ENCODE measurements around the gene TUBGCP2. TPM values are rescaled to one million over a fixed set of nuclear protein-coding genes. Genes with fewer than 3 reads are reported as not detected.

Gene TUBGCP2
- total RNA-seq, 1 donor from 2014 or later, result 56.2 TPM

DNA sequence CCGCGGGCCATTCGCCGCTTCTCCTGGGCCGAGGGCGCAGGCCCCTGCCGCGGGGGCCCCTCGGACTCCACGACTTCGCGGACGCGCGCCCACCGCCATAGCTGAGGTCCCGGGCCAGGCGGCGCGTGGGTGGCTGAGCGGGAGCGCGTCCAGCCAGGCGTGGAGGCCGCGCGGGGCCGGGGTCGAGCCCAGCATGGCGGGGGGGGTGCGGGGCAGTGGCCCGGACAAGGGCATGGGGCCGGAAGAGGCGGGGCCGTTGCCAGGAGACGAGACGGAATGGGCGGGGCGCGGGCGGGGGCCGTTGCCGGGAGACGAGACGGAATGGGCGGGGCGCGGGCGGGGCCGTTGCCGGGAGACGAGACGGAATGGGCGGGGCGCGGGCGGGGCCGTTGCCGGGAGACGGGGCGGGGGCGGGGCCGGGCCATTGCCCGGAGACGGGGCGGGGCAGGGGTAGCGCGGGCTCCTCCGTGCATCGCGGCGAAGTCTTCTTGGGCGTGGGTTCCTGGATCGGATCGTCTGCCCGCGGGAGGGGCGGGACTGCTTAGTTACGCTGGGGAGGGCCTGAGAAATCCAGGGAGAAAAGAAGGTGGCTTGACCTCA lies 46.8 kb downstream of the TUBGCP2 start:
- H3K4me1 Mint-ChIP-seq (ENCODE audit: low read depth, unreplicated experiment), result peaks cover 9% of the 10 kb centered on the region
- H3K27ac Mint-ChIP-seq (ENCODE audit: unreplicated experiment), result no peak overlapping the region
- H3K4me3 Mint-ChIP-seq (ENCODE audit: unreplicated experiment), result peak overlapping the region; percentile 67
- H3K4me3 ChIP-seq (ENCODE audit: insufficient read depth, low read depth, low read length), result peak overlapping the region; percentile 49
- peak; percentile 25 for DNase-seq (ENCODE audit: low read depth)
- H3K9ac ChIP-seq (ENCODE audit: low read length), result peak overlapping the region; percentile 64
- no peaks in the 10 kb centered on the region for H3K36me3 Mint-ChIP-seq (ENCODE audit: low read depth, unreplicated experiment)
- no peak for FAIRE-seq
- H3K27ac ChIP-seq (ENCODE audit: low read depth, low read length), result peak overlapping the region; percentile 47
- H3K36me3 ChIP-seq (ENCODE audit: insufficient read depth, low read length), result no peaks in the 10 kb centered on the region
- peaks cover 35% of the 10 kb centered on the region for H3K4me1 ChIP-seq (ENCODE audit: insufficient read depth, low read length)
- no peaks in the 10 kb centered on the region for H3K9me3 Mint-ChIP-seq (ENCODE audit: unreplicated experiment)
- H3K79me2 ChIP-seq (ENCODE audit: insufficient read depth, low read length), result no peaks in the 10 kb centered on the region
- peaks cover 23% of the 10 kb centered on the region for H3K27me3 Mint-ChIP-seq (ENCODE audit: low read depth, unreplicated experiment)
- H2AFZ ChIP-seq (ENCODE audit: low read depth, low read length), result peak overlapping the region; percentile 56
- no peaks in the 10 kb centered on the region for H4K20me1 ChIP-seq (ENCODE audit: insufficient read depth, low read length)
- no peak for TF ChIP-seq EZH2 (IDR thresholded peaks at IDR 0.05; ENCODE audit: insufficient read depth, low read length)
- TF ChIP-seq, protein P1, sequence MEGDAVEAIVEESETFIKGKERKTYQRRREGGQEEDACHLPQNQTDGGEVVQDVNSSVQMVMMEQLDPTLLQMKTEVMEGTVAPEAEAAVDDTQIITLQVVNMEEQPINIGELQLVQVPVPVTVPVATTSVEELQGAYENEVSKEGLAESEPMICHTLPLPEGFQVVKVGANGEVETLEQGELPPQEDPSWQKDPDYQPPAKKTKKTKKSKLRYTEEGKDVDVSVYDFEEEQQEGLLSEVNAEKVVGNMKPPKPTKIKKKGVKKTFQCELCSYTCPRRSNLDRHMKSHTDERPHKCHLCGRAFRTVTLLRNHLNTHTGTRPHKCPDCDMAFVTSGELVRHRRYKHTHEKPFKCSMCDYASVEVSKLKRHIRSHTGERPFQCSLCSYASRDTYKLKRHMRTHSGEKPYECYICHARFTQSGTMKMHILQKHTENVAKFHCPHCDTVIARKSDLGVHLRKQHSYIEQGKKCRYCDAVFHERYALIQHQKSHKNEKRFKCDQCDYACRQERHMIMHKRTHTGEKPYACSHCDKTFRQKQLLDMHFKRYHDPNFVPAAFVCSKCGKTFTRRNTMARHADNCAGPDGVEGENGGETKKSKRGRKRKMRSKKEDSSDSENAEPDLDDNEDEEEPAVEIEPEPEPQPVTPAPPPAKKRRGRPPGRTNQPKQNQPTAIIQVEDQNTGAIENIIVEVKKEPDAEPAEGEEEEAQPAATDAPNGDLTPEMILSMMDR (IDR thresholded peaks at IDR 0.05; ENCODE audit: insufficient read depth, low read depth, low read length), result no peak
- H3K27me3 ChIP-seq (ENCODE audit: insufficient read depth, low read length), result peaks cover 2% of the 10 kb centered on the region
- no peaks in the 10 kb centered on the region for H3K9me3 ChIP-seq (ENCODE audit: insufficient read depth, low read depth, low read length)
- peak overlapping the region; percentile 83 for H3K4me2 ChIP-seq (ENCODE audit: low read length)

DNA sequence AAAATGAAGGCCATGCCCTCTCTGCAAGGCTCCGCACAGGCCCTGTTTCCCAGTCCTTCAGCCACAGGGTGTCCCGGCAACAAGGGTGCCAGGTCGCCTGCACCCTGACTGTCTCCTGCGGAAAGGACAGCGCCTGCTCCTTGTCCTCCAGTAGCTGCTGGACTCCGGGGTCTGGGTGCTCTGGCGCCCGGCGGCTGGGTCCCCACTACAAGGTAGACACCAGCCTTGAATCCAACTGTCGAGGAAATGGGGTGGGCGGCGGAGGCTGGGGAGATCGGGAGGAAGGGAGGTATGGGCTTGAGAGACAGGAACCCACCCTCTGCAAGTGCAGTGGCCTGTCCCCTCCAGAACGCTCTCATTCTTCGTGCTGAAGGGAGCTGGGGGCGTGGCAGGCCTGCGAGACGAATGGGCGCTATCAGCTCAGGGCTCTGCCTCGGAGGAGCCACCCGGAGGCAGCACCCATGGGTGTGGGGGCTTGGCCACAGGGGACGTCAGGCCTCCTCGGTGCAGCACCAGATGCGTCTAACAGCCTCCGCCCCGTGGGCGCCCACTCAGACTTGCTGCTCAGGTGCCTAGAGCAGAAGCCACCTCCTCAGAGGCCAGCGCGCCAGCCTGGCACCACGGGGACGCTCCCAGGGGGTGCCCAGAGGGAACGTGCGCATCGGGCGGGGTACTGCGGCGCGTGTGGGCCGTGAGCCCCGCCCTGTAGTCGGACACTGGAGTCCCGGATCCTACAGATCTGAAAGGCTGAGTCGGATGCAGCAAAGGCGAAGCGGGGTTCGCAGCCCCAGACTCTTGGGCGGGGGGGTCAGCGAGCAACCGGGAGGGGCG lies 47.6 kb downstream of the TUBGCP2 start:
- TF ChIP-seq, protein P1 (IDR thresholded peaks at IDR 0.05; ENCODE audit: insufficient read depth, low read depth, low read length), result no peak
- no peak for TF ChIP-seq EZH2 (IDR thresholded peaks at IDR 0.05; ENCODE audit: insufficient read depth, low read length)
- Histone ChIP-seq H3K36me3 (ENCODE audit: insufficient read depth, low read length) (no peaks in the 10 kb centered on the region), H3K27me3 (ENCODE audit: insufficient read depth, low read length) (peaks cover 2% of the 10 kb centered on the region), H3K27ac (ENCODE audit: low read depth, low read length) (peak overlapping the region; percentile 47), H4K20me1 (ENCODE audit: insufficient read depth, low read length) (no peaks in the 10 kb centered on the region), H3K4me1 (ENCODE audit: insufficient read depth, low read length) (peaks cover 35% of the 10 kb centered on the region), H3K79me2 (ENCODE audit: insufficient read depth, low read length) (no peaks in the 10 kb centered on the region), H3K4me3 (ENCODE audit: insufficient read depth, low read depth, low read length) (no peak overlapping the region), H3K9ac (ENCODE audit: low read length) (peak overlapping the region; percentile 64), H2AFZ (ENCODE audit: low read depth, low read length) (peak overlapping the region; percentile 56), H3K9me3 (ENCODE audit: insufficient read depth, low read depth, low read length) (no peaks in the 10 kb centered on the region), H3K4me2 (ENCODE audit: low read length) (peak overlapping the region; percentile 83)
- Mint-ChIP-seq H3K27me3 (ENCODE audit: low read depth, unreplicated experiment) (peaks cover 24% of the 10 kb centered on the region), H3K4me1 (ENCODE audit: low read depth, unreplicated experiment) (peaks cover 9% of the 10 kb centered on the region), H3K27ac (ENCODE audit: unreplicated experiment) (no peak overlapping the region), H3K9me3 (ENCODE audit: unreplicated experiment) (no peaks in the 10 kb centered on the region), H3K36me3 (ENCODE audit: low read depth, unreplicated experiment) (no peaks in the 10 kb centered on the region), H3K4me3 (ENCODE audit: unreplicated experiment) (peak overlapping the region; percentile 40)
- no peak for DNase-seq (ENCODE audit: low read depth)
- FAIRE-seq, result no peak
